SU-DHL-6 (cell line): ENCODE measurements around the gene BABAM1.

Experiments used
- H2AFZ ChIP-seq: fragments of 200-600 bp; sonication (generic); 2 replicates; pipeline ENCODE4 v1.6.1; 2014; ENCODE audit warnings: low read depth, mild to moderate bottlenecking, moderate library complexity, mixed read lengths, antibody characterized with exemption, low read length; ENCODE audit not compliant: severe bottlenecking
- H3F3A ChIP-seq: fragments of 200-600 bp; shearing (Covaris generic); 2 replicates; pipeline ENCODE4 v1.6.0; 2016; ENCODE audit warnings: antibody characterized with exemption, mild to moderate bottlenecking; ENCODE audit not compliant: insufficient read depth
- H3K27ac ChIP-seq: fragments of 200-600 bp; sonication (generic); 2 replicates; pipeline ENCODE4 v1.5.1; 2016; ENCODE audit warnings: low read depth, mild to moderate bottlenecking, low read length, moderate library complexity, mixed read lengths
- H3K27me3 ChIP-seq: fragments of 200-600 bp; sonication (generic), shearing (Covaris generic); 2 replicates; pipeline ENCODE4 v1.6.0; 2014; ENCODE audit warnings: mild to moderate bottlenecking, low read length
- H3K36me3 ChIP-seq: fragments of 200-600 bp; sonication (generic); 2 replicates; pipeline ENCODE4 v1.6.1; 2014; ENCODE audit warnings: mild to moderate bottlenecking, low read length, mixed read lengths
- H3K4me2 ChIP-seq: fragments of 300-600, 200-600 bp; shearing (Covaris generic), sonication (generic); 2 replicates; pipeline ENCODE4 v1.6.0; 2014; ENCODE audit warnings: low read length, low read depth, mild to moderate bottlenecking; ENCODE audit not compliant: poor library complexity, severe bottlenecking
- H3K4me3 ChIP-seq: fragments of 200-600 bp; sonication (generic); 2 replicates; pipeline ENCODE4 v1.5.1; 2014; ENCODE audit warnings: antibody characterized with exemption, low read length, mild to moderate bottlenecking, mixed read lengths; ENCODE audit not compliant: insufficient read depth, poor library complexity, severe bottlenecking
- H3K79me2 ChIP-seq: fragments of 200-600 bp; sonication (generic); 2 replicates; pipeline ENCODE4 v1.6.1; 2014; ENCODE audit warnings: mild to moderate bottlenecking, low read length, moderate library complexity; ENCODE audit not compliant: insufficient read depth
- H3K9ac ChIP-seq: fragments of 200-600 bp; sonication (generic); 2 replicates; pipeline ENCODE4 v1.7.0; 2014; ENCODE audit warnings: mild to moderate bottlenecking, low read length
- H3K9me2 ChIP-seq: fragments of 200-600 bp; sonication (generic); replicated peaks from 2 replicates; pipeline ENCODE4 v1.6.1; 2014; ENCODE audit warnings: low read length; ENCODE audit not compliant: insufficient read depth
- H3K9me3 ChIP-seq: fragments of 200-600 bp; sonication (generic); 2 replicates; pipeline ENCODE4 v1.6.1; 2014; ENCODE audit warnings: low read length, mixed read lengths; ENCODE audit not compliant: insufficient read depth
- H4K20me1 ChIP-seq: fragments of 200-600 bp; sonication (generic); 2 replicates; pipeline ENCODE4 v1.6.1; 2014; ENCODE audit warnings: low read depth, mild to moderate bottlenecking, antibody characterized with exemption, low read length, moderate library complexity, mixed read lengths
- CTCF ChIP-seq: fragments of 200-600 bp; sonication (generic); IDR thresholded peaks from one replicate; pipeline ENCODE4 v1.5.1; 2017; ENCODE audit warnings: antibody characterized with exemption, mild to moderate bottlenecking, low read length, moderate library complexity; ENCODE audit not compliant: insufficient read depth, poor library complexity, severe bottlenecking
- EZH2phosphoT487 ChIP-seq: fragments of 200-600 bp; sonication (generic), shearing (Covaris generic); conservative IDR thresholded peaks from 2 replicates; pipeline ENCODE4 v1.6.1; 2018; ENCODE audit warnings: mild to moderate bottlenecking, antibody characterized with exemption, low read length, moderate library complexity, mixed read lengths

The BABAM1 gene

DNA sequence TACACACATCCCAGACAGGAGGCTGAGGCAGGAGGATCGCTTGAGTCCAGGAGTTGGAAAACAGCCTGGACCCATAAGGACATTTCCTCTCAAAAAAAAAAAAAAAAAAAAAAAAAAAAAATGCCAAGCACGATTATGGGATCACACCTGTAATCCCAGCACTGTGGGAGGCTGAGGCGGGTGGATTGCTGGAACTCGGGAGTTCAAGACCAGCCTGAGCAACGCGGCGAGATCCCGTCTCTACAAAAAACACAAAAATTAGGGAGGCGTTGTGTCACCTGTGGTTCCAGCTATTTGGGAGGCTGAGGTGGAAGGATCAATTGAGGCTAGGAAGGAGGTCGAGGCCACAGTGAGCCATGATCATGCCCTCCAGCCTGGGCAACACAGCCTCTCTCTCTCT is 42.2 kb upstream of the BABAM1 start:
- Histone ChIP-seq H3K9me3 (no peaks in the 10 kb centered on the region), H3K27me3 (no peaks in the 10 kb centered on the region), H3F3A (no peaks in the 10 kb centered on the region), H3K4me2 (no peak overlapping the region), H3K4me3 (no peak overlapping the region), H3K27ac (no peak overlapping the region), H3K79me2 (no peaks in the 10 kb centered on the region), H4K20me1 (no peaks in the 10 kb centered on the region), H3K36me3 (no peaks in the 10 kb centered on the region), H3K9me2 (no peaks in the 10 kb centered on the region), H3K9ac (no peak overlapping the region), H2AFZ (no peak overlapping the region)
- TF ChIP-seq CTCF, result no peak
- no peak for TF ChIP-seq EZH2phosphoT487

- peak within 1 kb of the TSS; percentile 75 for H3K9ac ChIP-seq
- H2AFZ ChIP-seq, result peak within 1 kb of the TSS; percentile 77
- H3K79me2 ChIP-seq, result no peaks in the 10 kb centered on the region
Measured at GRCh38 chr19:17226002-17226933, 41.0 kb upstream of the BABAM1 start, which contains the start of gene OCEL1. OCEL1 (plus strand) TSS chr19:17226226; CDS start chr19:17226248, 22 bp downstream.

DNA sequence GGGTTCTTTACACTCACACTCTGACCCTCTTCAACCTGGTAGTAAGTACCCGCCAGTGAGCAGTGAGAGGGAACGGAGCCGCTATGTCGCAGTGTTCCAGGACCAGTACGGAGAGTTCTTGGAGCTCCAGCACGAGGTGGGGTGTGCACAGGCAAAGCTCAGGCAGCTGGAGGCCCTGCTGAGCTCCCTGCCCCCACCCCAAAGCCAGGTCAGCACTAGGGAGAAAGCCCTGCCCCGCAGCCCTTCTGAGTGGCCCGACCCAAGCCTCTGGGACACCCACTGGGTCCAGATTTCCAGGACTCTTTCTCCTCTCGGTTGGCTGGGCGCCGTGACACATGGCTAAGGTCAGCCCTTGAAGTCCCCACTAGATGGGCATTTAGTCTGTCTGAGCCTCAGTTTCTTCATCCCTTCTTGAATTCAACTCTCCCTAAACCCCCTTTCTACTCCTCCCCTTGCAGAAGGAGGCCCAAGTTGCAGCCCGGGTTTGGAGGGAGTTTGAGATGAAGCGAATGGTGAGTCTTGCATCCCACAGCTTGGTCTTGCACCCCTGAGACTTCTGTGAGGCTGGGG is 39.4 kb upstream of the BABAM1 start:
- no peaks in the 10 kb centered on the region for H3F3A ChIP-seq
- no peaks in the 10 kb centered on the region for H3K79me2 ChIP-seq
- peak overlapping the region; percentile 82 for H3K4me2 ChIP-seq
- no peaks in the 10 kb centered on the region for H3K9me3 ChIP-seq
- TF ChIP-seq CTCF (no peak), EZH2phosphoT487 (no peak)
- H3K27ac ChIP-seq, result no peak overlapping the region
- no peak overlapping the region for H2AFZ ChIP-seq
- no peaks in the 10 kb centered on the region for H3K36me3 ChIP-seq
- no peak overlapping the region for H3K4me3 ChIP-seq
- H3K9me2 ChIP-seq, result no peaks in the 10 kb centered on the region
- no peak overlapping the region for H3K9ac ChIP-seq
- no peaks in the 10 kb centered on the region for H4K20me1 ChIP-seq
- H3K27me3 ChIP-seq, result no peaks in the 10 kb centered on the region

More at GRCh38 chr19:17226002-17226933, 41.0 kb upstream of the BABAM1 start, which contains the start of gene OCEL1:
- no peaks in the 10 kb centered on the region for H3K36me3 ChIP-seq
- H3K9me3 ChIP-seq, result no peaks in the 10 kb centered on the region
- TF ChIP-seq EZH2phosphoT487 (no peak), CTCF (no peak)
- peak within 1 kb of the TSS; percentile 68 for H3K27ac ChIP-seq
- peak within 1 kb of the TSS; percentile 65 for H3K4me3 ChIP-seq
- no peaks in the 10 kb centered on the region for H3K9me2 ChIP-seq
- H3F3A ChIP-seq, result no peaks in the 10 kb centered on the region
- no peaks in the 10 kb centered on the region for H4K20me1 ChIP-seq
- H3K27me3 ChIP-seq, result no peaks in the 10 kb centered on the region
- peak within 1 kb of the TSS; percentile 82 for H3K4me2 ChIP-seq
